Right lobe of liver (tissue), 4 donors: ENCODE results near the gene PDZD4.

Experiments
- POLR2A ChIP-seq: fragments of 450-650 bp; IDR thresholded peaks from one replicate; pipeline ENCODE4 v1.6.1; 2017; ENCODE audit warnings: antibody characterized with exemption, mild to moderate bottlenecking
- TF ChIP-seq, protein P1 (sequence below), 4 donors: fragments of 200-600 bp in 3 of 4; fragments of 450-650 bp in 1 of 4; IDR thresholded peaks; one replicate each; pipeline versions ENCODE4 v1.5.1 to v1.8.0; 2016 to 2022; ENCODE audit warnings: antibody characterized with exemption in 4 of 4, mild to moderate bottlenecking in 2 of 4
- donor health status: DM: no; HTN: no; CAD: no.
- donor health status: DM: no; HTN: no; CAD: no.
- donor health status: DM: no; HTN: yes; CAD: no.

DNA sequence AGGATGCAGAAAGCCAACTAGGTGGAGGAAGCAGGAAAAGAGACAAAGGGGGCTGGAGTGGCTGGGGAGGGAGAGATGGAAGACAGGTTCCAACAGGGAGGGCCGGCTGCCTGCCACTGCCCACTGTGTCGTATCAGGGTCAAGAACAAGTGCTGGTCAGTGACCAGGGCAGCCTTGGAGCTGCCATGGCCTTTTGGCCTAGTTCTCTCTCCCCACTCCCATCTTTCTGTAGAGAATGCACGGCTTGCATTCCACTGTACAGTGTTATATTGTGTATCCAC, 43.7 kb upstream of the PDZD4 start:
- TF ChIP-seq, protein P1, sequence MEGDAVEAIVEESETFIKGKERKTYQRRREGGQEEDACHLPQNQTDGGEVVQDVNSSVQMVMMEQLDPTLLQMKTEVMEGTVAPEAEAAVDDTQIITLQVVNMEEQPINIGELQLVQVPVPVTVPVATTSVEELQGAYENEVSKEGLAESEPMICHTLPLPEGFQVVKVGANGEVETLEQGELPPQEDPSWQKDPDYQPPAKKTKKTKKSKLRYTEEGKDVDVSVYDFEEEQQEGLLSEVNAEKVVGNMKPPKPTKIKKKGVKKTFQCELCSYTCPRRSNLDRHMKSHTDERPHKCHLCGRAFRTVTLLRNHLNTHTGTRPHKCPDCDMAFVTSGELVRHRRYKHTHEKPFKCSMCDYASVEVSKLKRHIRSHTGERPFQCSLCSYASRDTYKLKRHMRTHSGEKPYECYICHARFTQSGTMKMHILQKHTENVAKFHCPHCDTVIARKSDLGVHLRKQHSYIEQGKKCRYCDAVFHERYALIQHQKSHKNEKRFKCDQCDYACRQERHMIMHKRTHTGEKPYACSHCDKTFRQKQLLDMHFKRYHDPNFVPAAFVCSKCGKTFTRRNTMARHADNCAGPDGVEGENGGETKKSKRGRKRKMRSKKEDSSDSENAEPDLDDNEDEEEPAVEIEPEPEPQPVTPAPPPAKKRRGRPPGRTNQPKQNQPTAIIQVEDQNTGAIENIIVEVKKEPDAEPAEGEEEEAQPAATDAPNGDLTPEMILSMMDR (IDR thresholded peaks at IDR 0.05) = no peak
- no peak for TF ChIP-seq POLR2A
